GM12873 (cell line): ENCODE data around the gene CLEC20A.

Experiments
- TF ChIP-seq, protein P1 (sequence below): IDR thresholded peaks from 2 replicates; pipeline ENCODE4 v1.5.1; 2012; ENCODE audit warnings: low read depth, mild to moderate bottlenecking, moderate library complexity, low read length, control low read depth; ENCODE audit not compliant: insufficient read depth; ENCODE audit errors: missing control alignments

Gene CLEC20A

DNA sequence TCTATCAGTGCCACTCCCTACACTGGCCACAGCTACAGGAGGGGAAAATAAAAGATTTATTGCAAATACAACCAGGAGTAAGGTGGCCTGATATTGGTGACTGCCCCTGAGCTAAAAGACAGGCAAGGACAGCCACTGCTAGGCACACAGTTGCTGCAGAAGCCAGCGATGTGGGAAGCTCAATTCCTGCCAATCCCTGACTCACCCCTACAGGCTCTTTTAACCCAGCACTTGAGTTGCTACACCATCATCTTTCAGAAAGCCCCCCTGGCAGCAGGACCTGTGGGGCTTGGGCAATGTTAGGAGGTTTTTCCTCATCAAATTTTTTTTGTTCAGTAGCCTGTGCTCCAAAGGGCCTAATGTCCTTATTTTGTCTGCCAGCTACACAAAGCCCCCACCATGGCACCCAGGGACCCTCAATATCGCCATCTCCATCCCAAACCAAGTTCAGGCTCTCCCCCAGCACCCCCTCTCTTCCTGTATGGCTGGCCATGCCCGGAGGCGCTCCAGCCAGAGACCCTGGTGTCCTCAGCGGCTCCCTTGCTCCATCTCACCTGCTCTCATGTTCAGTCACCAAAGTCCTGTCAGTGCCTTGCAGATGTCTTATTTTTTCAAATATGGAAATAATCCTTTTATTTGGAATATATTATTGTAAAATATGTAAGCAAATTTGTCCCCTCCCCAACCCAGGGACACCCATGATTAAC lies 13.4 kb downstream of the CLEC20A start:
- TF ChIP-seq, protein P1, sequence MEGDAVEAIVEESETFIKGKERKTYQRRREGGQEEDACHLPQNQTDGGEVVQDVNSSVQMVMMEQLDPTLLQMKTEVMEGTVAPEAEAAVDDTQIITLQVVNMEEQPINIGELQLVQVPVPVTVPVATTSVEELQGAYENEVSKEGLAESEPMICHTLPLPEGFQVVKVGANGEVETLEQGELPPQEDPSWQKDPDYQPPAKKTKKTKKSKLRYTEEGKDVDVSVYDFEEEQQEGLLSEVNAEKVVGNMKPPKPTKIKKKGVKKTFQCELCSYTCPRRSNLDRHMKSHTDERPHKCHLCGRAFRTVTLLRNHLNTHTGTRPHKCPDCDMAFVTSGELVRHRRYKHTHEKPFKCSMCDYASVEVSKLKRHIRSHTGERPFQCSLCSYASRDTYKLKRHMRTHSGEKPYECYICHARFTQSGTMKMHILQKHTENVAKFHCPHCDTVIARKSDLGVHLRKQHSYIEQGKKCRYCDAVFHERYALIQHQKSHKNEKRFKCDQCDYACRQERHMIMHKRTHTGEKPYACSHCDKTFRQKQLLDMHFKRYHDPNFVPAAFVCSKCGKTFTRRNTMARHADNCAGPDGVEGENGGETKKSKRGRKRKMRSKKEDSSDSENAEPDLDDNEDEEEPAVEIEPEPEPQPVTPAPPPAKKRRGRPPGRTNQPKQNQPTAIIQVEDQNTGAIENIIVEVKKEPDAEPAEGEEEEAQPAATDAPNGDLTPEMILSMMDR = no peak

DNA sequence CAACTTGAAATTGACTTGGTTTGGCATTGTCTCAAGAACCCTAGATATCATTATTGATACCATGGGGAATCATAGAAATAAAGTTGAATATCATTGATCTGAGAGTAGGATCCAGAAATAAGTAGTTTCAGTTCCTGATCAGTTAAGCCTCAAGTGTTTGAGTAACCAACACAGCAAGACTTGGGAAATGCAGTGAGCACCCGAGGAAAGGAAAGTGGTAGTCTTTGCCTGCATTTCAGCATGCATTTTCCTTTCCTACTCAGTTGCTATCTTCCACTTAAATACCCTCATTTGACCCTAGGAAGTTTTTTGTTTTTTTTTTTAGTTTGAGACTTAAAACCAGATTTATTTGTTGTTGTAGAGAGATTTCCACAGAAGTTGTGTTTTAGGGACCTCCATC lies 18.9 kb downstream of the CLEC20A start:
- TF ChIP-seq, protein P1 = no peak

DNA sequence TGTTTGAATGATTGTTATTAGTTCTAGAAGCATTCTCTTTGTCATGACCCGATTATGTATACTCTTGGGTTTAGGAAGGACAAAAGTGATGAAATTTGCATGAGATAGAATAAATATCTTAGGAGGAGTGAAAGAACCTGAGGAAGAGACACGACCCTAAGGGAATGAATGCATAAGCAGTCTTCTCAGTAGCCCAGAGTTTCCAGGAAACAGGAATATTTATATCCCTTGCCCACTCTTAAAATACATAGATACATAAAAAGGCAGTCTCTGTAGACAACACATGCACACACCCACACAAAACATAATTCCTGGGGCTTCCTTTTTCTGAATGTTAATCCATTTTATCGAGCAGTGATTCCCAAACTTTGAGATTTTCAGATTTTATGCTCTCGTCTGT lies 19.4 kb downstream of the CLEC20A start:
- TF ChIP-seq, protein P1 = no peak

DNA sequence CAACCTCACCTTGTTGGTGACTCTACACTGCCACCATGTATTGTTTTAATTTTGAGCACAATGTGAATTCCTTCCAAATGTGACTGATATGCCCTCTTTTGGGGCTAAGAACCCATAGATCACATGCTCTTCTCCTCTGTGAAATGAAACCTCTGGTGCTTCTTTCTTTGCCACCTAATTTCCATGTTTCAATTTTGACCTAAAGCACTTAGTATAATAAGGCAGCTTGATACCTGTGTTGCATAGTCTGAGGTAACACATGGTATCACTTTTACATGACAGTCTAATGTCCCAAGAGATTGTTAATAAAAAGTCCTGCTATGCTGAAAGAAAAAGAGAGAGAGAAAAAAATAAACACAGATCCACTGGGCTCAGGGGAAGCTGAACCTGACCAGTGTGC lies 24.2 kb downstream of the CLEC20A start:
- TF ChIP-seq, protein P1 = no peak

DNA sequence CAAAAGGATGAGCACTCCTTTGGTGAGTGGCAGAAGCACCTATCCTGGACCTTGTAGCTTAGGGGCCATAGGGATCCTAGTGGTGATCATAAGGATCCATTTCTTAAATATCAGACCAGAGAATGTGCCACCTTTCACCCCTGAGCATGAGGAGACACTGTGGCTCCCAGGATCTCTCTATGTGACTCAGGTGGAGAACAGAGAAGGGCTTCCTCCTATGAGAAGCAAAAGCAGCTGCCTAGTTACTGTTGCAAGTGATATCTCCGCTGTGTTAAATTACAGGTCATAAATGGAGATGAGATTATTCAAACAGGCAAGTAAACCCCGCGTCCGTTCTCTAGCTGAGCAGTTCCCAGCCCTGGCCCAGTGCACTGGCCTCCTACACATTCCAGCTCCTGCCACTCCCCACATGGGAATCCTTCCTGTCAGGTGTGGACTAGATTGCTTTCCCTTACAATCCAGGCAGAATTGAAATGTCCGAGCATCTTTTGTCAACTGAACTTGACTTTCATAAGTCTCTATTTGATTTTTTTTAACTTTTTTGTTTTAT lies 26.3 kb downstream of the CLEC20A start:
- TF ChIP-seq, protein P1 = no peak

DNA sequence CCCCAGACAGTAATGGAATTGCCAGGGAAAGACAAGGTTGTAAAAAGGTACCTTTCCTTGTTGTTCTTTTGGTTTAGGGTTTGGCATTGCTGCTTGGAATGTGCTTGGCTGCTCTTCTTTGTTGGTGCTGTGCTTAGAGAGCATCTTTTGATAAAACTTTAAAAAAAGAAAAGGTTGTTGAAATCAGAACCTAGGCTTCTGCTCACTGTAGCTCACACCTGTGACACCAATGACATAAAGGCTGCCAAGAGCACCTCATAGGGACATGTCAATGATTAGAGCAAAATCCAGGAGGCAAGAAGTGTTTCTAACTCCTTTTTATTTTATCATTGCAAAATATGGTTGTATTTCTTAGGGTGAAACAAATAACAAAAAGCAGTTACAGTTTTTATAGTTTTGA lies 28.9 kb downstream of the CLEC20A start:
- TF ChIP-seq, protein P1 = no peak

DNA sequence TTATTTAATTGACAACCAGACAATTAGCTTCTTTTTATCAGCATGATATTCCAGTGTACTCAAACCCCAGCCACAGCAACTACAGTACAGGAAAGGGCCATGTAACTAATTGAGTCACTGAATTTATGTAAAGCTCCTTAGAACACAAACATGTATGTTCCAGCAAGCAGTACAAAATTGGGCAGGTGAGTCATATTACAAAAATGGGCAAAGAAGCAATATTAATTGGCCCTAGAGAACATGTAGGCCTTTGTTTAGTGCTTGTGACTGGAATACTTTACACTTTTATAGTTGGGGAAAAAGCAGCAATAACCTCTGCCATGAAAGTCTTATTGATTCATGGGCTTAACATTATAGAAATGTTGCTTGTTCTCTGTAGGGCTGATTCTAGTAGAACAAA lies 31.8 kb downstream of the CLEC20A start:
- TF ChIP-seq, protein P1 = no peak
